Inflammatory macrophage treated with lipopolysaccharide for 4 hours (primary cell): ENCODE measurements around the gene HNRNPF.
"Not testable (repeated sequence)": the region's sequence is repeated elsewhere in the genome, so short reads cannot be mapped to it uniquely, and the experiment has no call there.

Experiments
- DNase-seq: peaks from one replicate; pipeline ENCODE4 v3.0.0-alpha.2; 2020

Gene HNRNPF

DNA sequence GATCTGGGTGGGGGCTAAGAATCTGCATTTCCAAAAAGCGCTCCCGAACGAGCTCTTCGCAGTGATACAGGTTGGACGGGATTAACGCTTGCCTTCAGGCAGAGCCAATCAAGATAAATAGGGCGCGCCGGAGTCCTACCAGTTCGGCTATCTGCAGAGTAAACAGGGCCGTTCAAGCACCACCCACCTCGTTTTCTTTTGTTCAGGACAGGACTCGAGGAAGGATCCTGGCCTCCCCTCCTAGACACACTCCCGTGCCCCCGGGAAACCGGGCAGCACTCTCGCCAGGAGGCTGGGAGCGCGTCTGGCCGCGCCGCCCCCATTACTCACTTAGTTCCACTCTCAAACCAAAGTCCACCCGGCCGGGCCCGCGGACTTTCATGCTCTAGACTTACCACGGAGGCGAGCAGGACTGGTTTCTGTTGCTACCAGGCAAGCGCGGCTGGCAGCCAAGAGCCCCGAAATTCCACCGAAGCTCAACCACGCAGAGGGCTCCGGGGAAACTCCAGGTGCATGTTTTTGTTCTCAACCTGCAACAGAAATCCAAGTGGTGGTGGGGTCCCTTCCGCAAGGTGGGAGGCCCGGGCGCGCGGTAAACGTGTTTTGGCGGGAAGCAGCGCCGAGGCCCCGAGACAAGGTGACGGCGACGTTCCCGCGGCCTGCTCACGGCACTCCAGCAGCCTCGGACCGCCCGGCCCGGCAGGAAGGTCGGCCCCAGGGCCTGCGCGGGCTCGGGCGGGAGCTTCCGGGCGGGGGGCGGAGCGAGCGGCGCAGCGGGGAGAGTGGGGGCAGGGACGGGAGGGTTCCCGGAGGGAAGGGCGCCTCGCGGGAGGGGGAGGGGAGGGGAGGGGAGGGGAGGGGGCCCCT lies 12.7 kb downstream of the HNRNPF start:
- peak; percentile 58 for DNase-seq

DNA sequence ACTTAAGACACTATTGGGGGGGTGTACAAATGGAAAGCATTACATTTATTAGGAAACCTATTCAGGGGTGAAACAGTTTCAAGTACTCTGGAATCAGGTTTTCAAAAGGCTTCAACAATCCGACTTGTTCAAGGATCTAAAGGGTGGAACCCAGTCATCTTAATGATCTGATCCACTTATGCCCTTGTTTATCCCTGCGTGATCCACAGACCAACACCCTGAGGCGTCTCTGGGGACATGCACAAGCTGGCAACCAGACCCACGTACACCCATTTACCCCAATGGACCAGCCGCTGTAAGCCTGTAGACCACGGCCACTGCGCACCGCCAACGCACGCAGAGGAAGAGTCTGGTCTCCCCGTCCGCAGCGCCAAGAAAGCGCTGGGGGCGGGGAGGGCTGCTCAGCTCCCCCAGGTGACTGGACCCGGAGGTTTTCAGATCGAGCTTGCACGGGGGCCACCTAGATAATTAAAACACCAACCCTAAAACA lies 13.4 kb downstream of the HNRNPF start:
- no peak for DNase-seq

DNA sequence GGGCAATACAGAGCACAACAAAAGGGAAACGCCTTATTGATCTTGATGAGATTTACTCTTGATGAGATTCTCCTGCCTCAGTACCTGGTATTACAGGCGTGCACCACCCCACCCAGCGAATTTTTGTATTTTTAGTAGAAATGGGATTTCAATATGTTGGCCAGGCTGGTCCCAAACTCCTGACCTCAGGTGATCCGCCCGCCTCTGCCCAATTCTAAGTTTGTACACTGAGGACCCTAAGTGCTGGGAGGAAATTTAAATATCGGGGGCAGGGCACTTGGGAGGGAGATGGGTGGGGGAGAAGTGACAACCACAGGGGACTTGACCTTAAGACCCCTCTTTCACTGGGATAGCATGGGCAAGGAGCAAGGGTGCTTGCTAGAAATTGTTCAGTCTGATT lies 14.1 kb downstream of the HNRNPF start:
- DNase-seq = no peak

DNA sequence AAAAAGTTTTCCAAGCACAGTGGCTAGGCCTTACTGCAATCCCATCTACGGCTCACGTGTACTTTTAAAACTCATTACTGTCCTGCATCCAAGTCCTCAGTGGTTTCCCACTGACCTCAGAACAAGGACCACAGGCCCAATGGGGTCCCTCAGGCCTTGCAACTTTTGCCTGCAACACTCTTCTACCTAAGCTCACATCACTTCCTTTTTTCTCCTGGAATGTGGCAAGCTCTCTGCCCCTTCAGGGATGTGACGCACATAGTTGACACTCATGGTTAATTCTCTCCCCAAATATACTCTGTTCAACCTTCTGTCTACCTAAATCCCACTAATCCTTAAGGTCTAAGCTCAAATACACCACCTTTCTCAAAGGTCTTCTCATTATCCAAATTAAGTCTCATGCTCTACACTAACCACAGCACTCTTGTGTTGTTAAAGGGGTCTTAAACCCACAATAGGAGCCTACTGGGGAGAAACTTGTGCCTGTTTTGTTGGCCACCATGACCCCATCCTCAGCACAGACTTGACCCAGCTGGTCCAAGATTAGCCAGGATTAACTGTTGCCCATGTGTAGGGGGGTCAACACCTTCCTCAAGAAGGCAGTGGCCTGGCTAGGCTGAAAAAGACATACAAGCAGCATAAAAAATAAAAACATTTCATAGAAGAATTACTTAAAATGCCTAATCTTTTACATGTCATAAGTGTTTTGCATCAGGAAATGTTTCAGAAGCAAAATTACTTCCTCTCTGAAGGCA lies 15.2 kb downstream of the HNRNPF start:
- DNase-seq = peak; percentile 57

DNA sequence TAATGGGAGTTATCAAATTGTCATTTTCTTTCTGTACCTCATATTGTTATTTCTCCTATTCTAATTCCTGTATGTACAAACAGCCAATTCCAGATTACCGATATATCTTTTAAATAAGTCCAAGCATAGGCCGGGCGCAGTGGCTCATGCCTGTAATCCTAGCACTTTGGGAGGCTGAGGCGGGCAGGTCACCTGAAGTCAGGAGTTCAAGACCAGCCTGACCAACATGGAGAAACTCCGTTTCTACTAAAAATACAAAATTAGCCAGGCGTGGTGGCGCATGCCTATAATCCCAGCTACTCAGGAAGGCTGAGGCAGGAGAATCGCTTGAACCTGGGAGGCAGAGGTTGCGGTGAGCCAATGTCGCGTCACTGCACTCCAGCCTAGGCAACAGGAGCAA lies 15.8 kb downstream of the HNRNPF start:
- DNase-seq = not testable (repeated sequence)

DNA sequence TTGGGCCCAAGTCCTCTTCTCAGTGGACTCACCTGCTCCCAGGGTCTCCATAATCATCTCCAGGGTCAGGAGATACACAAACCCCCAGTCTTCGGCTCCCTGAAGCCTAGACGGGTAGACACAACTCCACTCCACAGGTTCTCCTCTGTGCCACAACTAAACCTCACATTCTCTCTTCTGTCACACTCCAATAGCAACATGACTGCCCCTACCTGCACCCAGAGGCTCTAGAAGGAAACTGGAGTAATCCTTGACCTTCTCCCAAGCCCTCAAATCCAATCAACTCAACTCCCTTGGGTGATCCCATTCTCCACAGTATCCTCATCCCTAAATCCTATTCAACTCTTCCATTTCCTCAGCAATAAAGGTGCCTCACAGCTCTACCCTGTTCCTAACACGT lies 16.2 kb downstream of the HNRNPF start:
- DNase-seq = no peak

DNA sequence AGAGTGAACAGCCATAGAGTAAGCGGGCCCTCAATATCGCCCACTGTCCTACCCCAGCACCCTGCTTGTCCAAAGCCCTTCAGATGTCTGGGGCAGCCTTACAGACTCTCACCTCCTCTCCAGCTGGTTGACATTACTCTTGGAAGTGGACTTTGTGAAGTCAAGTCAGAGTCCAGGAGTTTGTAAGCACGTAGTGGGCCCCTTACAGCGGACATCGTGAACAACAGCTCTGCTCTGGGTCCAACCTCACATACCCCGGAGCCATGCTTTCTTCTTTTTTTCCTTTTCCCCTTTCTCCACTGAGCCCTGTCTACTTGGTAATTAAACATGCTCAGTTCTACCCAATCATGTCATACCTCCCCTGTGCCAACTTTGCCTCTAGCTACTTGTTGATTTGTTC lies 17.5 kb downstream of the HNRNPF start:
- DNase-seq = no peak

DNA sequence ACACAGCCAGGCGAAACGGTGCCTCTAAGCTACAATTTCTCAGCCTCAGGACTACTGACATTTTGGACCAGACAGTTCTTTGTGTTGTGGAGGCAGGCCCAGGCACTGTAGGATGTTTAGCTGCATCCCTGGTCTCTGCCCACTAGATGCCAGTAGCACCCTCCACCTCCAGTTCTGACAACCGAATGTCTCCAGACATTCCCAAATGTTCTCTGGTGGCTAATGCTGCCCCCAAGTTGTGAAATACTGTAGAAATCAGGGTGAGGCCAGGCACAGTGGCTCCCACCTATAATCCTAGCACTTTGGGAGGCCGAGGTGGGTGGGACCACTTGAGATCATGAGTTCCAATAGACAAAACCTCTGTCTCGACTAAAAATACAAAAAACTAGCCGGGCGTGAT lies 18.2 kb downstream of the HNRNPF start:
- peak; percentile 40 for DNase-seq

DNA sequence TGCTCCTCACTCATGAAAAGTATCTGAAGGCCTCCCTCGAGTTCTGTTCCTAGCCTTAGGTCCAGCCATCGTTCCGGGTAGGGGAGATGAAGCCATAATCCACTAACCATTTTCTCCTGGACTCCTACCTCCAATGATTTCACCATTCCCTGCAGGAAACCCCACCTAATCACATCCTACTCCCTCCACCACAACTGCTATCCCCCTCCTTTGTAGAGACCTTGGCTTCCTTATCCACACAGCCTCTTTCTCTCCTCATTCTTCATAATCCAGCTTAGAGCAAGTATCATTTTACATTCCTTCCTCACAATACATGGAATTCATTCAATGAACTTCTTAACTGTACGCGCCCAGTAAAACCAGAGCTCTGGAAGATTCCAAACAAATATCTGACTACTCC lies 18.7 kb downstream of the HNRNPF start:
- no peak for DNase-seq

DNA sequence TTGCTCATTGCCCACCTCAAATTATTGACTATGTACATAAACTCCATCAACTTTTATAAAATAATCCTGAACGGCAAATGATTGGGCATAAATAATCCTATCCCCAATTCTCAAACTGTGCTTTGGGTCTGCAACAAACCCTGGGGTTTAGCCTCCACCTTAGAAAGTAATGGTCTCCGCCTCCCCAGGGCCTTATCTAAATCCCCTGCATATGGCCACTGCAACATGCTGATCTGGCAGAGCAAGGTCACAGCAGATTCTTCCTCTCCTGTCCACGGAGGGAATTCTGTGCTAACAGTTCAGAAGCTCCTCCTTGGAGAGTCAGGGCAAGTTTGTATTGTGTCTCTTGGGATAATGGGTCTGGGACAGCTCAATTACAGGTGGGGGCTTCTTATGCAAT lies 19.1 kb downstream of the HNRNPF start:
- no peak for DNase-seq

DNA sequence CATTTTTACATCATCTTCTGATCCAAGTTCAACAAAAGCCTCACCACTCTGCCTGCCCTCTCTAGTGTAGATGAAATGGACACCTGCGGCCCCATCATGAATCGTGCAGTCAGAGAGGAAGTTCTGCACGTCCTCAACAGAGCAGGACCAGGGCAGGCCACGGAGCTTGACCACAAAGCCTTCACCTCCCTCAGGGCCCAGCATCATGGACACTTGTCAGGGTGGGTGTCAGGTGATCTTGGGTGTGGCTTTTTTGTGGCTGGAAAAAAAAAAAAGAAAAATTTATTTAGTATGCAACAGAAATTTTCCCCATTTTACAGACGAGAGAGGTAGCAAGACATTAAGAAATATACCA lies 21.3 kb downstream of the HNRNPF start:
- DNase-seq = no peak

DNA sequence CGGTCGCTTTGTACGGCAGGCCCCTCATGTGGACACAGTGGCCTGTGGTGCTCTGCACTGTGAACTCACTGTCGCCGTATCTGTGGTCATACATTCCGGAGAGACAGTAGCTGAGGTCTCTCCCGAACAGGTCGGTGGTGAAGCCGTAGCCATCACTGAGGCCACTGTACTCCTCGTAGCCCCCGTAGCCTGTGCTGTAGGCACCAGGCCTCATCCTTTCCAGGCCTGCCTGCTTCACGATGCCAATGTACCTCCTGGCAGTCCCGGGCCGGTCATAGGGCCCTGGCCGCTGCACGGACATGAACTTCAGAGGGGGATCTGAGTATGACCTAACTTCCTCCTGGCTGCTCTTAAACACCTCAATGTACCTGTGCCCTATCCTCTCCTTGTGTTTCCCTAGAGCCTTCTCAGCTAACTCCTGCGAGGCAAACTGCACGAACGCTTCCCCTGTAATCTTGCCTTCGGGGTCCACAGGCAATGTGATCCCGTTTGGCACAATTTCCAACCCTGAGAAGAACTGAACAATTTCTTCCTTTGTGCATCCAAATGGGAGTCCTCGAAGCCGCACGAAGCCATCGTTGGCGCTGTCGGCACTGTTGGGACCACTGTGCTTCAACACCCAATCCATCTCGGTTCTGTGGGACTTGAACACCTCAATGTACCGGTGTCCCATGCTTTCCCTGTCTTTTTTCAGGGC lies 21.9 kb downstream of the HNRNPF start:
- DNase-seq = no peak

DNA sequence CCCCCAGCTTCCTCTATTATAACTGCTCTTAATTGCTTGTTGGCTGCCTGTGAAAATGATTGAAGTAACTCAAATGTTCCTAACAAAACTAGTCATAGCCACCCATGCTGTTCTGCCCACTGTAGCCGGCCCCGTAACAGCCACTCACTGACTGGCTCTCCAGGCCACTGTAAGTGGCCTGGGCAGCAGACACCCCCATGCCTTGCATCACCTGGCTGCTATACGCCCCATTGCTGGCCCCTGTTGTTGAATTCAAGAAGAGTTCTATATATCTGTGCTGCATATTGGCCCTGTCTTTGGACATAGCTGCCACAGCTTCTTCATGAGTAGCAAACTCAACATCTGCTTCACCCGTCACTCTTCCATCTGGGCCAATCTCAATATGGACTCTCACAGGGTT lies 22.4 kb downstream of the HNRNPF start:
- DNase-seq = no peak

DNA sequence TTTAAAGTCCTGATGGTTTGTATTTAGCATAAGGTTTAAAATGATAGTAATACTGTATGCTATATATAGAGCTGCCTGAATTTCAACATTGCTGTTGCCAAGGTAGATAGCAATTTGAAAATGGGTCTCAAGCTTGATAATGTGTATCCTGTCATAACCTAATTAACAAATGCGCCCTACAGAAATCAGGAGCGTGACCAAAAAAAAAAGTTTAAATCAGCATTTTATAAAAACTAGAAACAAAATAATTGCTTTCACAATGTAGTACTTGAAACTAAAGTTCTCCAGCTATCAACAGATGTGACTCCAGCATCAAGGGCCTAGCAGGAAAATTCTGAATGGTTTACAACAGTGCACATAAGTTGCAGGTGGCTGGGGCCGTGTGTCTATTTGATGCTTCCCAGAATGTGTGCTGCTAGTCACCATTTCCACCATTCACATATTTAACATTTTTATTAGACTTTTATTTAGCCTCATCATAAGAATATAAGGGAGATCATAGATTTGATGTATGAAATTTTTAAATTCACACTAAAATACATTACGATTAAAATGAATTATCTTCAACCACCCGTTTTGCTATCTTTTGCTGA lies 23.5 kb downstream of the HNRNPF start:
- no peak for DNase-seq

DNA sequence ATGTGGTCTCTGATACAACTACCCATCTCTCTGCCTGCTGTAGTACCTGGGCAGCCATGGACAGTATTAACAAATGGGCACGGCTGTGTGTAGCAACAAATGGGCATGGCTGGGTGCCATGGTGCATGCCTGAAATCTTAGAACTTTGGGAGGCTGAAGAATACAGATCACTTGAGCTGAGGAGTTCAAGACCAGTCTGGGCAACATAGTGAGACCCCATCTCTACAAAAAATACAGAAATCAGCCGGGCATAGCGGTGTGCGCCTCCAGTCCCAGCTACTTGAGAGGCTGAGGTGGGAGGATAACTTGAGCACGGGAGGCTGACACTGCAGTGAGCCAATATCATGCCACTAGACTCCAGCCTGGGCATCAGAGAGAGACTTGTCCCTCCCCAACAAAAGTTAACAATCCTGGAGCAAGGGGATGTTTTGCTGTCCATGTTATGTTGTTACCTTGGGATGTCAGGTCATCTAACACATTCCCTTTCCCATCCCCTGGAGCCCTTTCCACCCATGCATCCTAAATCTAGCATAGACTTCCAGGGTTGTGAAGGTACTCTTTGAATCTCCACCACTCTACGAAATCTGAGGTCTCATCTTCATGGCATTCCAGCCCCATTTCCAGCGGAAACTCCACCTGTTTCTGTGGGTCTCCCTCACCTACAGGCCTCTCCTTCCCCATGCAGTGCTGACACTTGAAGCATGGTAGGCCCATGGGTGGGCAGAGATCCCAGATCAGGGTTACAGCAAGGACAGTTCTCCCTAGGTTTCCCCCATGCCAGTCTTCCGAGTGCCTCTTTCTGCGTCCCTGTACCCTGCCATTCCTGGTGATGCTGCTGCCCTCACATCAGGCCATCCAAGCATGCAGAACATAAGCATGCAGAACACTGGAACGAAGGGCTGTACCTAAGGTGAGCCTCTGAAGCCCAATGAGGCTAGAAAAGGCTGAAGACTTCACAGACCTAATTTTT lies 24.4 kb downstream of the HNRNPF start:
- no peak for DNase-seq

DNA sequence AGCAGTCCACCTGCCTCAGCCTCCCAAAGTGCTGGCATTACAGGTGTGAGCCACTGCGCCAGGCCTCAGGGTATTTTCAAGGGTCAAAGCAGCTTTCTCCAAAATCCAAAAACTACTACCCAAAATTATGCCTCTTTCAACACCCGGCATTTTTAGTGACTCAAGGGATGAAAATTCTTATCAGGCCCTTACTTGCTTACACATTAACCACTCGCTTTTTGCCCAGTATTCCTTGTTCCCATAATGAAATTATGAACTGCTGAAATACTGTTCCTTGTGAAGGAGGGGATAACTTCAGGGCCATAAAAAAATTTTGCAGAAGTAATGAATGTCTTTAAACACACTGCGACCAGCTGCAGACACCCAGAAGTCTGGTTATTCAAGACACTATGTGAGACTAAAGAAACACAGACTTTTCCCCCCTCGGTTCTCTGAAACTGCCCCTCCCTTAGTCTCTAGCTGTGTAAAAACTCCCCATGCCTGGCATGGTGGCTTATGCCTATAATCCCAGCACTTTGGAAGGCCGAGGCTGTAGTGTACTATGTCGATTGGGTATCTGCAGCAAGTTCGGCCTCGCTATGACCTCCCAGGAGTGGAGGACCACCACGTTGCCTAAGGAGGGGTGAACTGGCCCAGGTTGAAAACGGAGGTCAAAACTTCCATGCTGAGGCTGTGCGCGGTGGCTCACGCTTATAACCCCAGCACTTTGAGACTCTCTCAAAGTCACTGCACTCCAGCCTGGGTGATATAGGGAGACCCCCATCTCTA lies 25.6 kb downstream of the HNRNPF start:
- DNase-seq = no peak

DNA sequence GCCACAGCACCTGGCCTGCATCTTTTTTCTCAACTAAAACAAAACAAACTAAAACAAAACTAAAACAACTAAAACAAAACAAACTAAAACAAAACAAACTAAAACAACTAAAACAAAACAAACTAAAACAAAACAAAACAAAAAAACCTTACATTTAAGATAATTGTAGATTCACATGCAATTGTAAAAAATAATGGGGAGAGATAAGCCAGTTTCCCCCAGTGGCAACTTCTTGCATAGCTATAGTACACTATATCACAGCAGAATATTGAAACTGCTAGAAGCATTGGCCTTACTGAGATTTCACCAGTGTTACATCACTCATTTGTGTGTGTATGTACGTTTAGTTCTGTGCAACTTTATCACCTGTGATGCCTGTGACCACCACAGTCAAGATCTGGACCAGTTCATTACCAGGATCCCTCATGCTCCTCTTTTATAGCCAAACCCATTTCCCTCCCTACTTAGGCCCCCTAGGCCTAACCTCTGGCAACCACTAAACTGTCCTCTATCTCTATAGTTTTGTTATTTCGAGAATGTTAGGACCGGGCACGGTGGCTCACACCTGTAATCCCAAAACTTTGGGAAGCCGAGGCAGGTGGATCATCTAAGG lies 28.3 kb downstream of the HNRNPF start:
- DNase-seq = no peak

DNA sequence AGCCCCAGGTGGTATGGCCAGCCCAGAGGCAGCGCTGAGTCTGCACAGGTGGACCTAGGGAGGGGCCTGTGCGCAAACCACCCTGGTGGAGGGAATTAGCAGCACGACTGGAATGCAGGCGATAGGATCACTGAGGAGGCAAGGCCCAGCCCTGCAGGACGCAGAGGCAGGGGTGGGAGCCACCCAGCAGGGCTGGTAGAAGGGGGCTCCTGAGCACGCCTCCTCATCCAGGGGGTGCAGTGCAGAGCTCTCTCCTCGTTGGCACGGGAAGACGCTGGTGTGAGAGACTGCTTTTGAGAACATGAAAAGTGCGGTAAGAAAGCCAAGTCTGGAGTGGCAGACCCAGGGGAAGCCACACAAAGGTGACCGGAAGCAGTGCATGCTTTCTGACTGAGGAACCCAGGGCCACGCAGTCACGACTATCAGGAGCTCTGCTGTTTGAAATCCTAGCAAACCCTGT lies 31.5 kb downstream of the HNRNPF start:
- no peak for DNase-seq

DNA sequence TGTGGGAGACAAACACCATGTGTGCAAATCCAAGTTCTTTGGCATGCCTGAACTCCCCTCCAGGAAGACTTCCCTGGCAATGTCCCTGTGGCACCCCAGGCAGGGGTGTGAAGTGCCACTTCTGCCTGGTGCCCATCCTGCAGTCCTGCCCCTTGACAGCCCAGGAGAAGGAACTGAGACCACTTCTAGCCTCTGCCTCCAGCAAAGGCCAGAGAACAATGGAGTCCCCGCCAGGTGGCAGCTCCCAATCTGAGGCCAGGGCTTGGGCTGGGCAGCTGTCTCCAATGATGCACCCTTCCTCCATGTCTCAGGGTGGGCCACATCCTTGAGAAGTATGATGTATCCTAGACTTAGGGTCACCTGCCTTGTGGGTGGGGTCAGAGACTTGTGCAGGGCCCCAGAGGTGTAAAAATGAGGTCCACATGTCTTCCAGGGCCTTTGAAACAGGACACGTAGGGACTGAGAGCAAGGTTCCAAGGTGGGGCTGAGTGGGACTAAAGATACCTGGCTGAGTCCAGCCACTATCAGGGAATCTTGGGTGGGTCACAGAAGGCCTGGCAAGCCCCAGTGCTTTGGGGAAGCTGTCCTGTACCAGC lies 32.1 kb downstream of the HNRNPF start:
- DNase-seq = no peak

DNA sequence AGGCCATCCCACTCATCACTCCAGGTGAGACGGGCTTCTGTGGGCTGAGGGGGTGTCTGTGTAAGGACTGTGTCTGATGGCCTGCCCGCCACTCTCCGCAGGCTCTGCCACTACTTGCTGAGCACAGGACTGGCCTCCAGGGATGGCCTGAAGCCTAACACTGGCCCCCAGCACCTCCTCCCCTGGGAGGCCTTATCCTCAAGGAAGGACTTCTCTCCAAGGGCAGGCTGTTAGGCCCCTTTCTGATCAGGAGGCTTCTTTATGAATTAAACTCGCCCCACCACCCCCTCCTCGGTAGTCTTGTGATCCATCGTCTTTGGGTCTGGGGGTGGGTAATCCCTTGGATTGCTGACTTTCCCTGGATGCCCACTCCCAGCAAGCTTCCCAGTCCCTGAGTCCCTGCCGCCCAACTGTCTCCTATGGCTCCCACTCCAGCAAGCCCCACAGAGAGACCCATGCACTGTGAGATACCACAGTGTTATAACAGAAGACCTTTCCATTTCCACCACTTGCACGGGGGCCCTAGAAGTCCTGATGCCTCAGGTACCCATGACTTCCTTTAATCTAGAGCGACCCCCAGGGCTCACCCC lies 32.8 kb downstream of the HNRNPF start:
- no peak for DNase-seq
